H1 (cell line): ENCODE data around the gene CALM3.

Source experiments
- CREB1 ChIP-seq: IDR thresholded peaks from 2 replicates; pipeline ENCODE4 v1.6.1; 2012; ENCODE audit warnings: inconsistent platforms
- RXRA ChIP-seq: IDR thresholded peaks from 2 replicates; pipeline ENCODE4 v1.6.1; 2011; ENCODE audit warnings: low read depth, mild to moderate bottlenecking, low read length, moderate library complexity; ENCODE audit not compliant: insufficient read depth
- SP1 ChIP-seq: IDR thresholded peaks from 2 replicates; pipeline ENCODE4 v1.6.1; 2011; ENCODE audit warnings: low read depth, low read length
- TF ChIP-seq, protein P1 (sequence below), 3 experiments: IDR thresholded peaks; 1 replicate in 2 of 3; 2 replicates in 1 of 3; pipeline versions ENCODE4 v1.5.1 to v1.6.1; 2011; ENCODE audit warnings: low read length in 3 of 3, mild to moderate bottlenecking in 3 of 3, inconsistent platforms in 2 of 3, low read depth in 1 of 3, moderate library complexity in 1 of 3; ENCODE audit not compliant: insufficient read depth in 1 of 3; ENCODE audit errors: control extremely low read depth in 1 of 3
- TF ChIP-seq, protein P2 (sequence below): IDR thresholded peaks from 2 replicates; pipeline ENCODE4 v1.6.1; 2012; ENCODE audit warnings: inconsistent platforms
- TF ChIP-seq, protein P3 (sequence below): IDR thresholded peaks from 2 replicates; pipeline ENCODE4 v1.6.1; 2011; ENCODE audit warnings: low read depth, mild to moderate bottlenecking, low read length; ENCODE audit not compliant: insufficient read depth

DNA sequence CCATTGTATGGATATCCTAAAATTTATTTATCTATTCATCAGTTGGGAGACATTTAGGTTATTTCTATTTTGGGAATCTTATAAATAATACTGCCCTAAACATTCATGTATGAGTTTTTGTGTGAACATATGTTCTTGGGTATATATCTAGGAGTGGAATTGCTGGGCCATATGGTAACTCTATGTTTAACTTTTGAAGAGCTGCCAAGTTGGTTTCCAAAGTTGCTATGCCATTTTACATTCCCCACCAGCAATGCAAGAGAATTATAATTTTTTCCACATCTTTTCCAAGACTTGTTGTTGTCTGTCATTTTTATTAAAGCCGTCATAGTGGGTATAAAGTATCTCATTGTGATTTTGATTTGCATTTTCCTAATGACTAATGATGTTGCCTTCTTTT, 48.2 kb upstream of the CALM3 start:
- TF ChIP-seq, protein P1, sequence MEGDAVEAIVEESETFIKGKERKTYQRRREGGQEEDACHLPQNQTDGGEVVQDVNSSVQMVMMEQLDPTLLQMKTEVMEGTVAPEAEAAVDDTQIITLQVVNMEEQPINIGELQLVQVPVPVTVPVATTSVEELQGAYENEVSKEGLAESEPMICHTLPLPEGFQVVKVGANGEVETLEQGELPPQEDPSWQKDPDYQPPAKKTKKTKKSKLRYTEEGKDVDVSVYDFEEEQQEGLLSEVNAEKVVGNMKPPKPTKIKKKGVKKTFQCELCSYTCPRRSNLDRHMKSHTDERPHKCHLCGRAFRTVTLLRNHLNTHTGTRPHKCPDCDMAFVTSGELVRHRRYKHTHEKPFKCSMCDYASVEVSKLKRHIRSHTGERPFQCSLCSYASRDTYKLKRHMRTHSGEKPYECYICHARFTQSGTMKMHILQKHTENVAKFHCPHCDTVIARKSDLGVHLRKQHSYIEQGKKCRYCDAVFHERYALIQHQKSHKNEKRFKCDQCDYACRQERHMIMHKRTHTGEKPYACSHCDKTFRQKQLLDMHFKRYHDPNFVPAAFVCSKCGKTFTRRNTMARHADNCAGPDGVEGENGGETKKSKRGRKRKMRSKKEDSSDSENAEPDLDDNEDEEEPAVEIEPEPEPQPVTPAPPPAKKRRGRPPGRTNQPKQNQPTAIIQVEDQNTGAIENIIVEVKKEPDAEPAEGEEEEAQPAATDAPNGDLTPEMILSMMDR (IDR thresholded peaks at IDR 0.05; ENCODE audit: control extremely low read depth in 1 of 3, insufficient read depth in 1 of 3, low read depth in 1 of 3, low read length in 3 of 3): no peak
- TF ChIP-seq SP1 (no peak), RXRA (no peak), CREB1 (no peak)
- TF ChIP-seq, protein P2, sequence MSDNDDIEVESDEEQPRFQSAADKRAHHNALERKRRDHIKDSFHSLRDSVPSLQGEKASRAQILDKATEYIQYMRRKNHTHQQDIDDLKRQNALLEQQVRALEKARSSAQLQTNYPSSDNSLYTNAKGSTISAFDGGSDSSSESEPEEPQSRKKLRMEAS: no peak
- TF ChIP-seq, protein P3, sequence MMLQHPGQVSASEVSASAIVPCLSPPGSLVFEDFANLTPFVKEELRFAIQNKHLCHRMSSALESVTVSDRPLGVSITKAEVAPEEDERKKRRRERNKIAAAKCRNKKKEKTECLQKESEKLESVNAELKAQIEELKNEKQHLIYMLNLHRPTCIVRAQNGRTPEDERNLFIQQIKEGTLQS: no peak
